ENCODE data around the gene LIMCH1.

The LIMCH1 gene

DNA sequence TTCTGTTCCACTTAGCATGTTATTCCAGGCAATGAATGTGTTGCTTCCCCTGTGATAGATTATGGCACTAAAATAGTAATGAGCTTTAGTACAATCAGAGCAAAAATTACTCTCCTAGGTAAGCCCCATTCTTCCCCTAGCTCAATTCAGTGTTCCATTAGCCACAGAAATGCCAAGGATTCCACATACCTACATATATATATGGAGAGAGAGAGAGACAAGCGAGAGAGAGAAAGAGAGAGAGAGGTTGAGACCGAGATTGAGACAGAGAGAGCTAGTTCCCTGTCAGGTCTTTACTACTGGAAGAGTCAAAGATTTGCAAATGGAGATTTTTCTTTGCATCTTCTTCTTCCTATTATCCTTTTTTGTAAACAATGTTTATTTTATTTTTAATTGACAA, 8.7 kb downstream of the LIMCH1 start:
- Histone ChIP-seq H3K9ac (ENCODE audit: low read length) (no peak overlapping the region), H3K27ac (ENCODE audit: low read depth, low read length) (no peak overlapping the region), H3K36me3 (ENCODE audit: control insufficient read depth, insufficient read depth, low read length) (no peaks in the 10 kb centered on the region), H3K9me3 (ENCODE audit: control insufficient read depth, insufficient read depth, low read depth, low read length) (no peaks in the 10 kb centered on the region), H3K4me1 (ENCODE audit: control insufficient read depth, insufficient read depth, low read length) (peaks cover 11% of the 10 kb centered on the region), H3K4me3 (ENCODE audit: low read depth, low read length) (no peak overlapping the region), H3K27me3 (ENCODE audit: control insufficient read depth, insufficient read depth, low read length) (no peaks in the 10 kb centered on the region)

DNA sequence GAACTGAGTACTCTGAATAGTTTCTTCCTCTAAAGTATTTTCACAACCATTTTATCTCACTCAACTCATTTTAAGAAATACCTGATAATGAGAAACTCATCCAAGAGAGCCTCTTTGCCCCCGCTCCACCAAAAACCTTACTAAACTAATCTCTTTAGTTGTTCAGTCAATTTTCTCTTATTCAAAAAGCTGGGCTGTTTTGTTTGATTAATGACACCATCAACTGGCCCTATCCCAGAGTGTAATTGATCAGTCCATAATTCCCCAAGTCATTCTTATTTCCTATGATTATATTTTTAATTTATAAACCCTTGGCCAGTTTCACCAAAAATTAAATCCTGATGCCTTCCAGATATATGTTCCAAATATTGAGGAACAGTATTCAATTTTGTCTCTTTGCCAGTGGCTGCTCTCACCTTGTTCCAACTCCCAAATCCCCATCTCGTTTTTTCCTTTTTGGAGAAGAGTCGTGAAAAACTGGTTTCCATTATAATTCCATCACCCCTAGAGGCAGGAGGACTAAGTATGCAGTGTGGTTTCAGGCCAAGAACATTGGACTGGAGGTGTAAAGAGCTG, 10.4 kb downstream of the LIMCH1 start:
- no peaks in the 10 kb centered on the region for H3K27me3 ChIP-seq (ENCODE audit: control insufficient read depth, insufficient read depth, low read length)
- H3K27ac ChIP-seq (ENCODE audit: low read depth, low read length): no peak overlapping the region
- H3K9me3 ChIP-seq (ENCODE audit: control insufficient read depth, insufficient read depth, low read depth, low read length): no peaks in the 10 kb centered on the region
- no peak overlapping the region for H3K4me3 ChIP-seq (ENCODE audit: low read depth, low read length)
- H3K4me1 ChIP-seq (ENCODE audit: control insufficient read depth, insufficient read depth, low read length): no peaks in the 10 kb centered on the region
- no peak overlapping the region for H3K9ac ChIP-seq (ENCODE audit: low read length)
- no peaks in the 10 kb centered on the region for H3K36me3 ChIP-seq (ENCODE audit: control insufficient read depth, insufficient read depth, low read length)

DNA sequence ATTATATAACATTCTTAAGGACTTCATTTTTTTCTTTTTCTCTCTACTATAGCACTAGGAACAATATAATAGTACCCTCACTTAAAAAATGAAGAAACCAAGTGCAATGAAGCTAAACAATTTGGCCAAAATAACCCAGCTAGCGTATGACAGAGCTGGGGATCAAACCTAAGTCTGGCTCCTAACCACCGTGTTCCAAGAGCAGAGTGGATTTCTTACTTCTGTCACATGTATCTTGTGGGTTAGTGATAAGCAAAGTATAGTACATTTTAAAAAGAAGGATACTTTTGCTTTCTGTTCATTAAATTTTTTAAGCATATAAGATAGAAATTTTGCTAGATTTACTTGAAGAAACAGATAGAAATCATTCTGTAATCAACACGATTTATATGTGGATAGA, 11.5 kb downstream of the LIMCH1 start:
- Histone ChIP-seq H3K4me3 (ENCODE audit: low read depth, low read length) (no peak overlapping the region), H3K27ac (ENCODE audit: low read depth, low read length) (no peak overlapping the region), H3K27me3 (ENCODE audit: control insufficient read depth, insufficient read depth, low read length) (no peaks in the 10 kb centered on the region), H3K4me1 (ENCODE audit: control insufficient read depth, insufficient read depth, low read length) (no peaks in the 10 kb centered on the region), H3K36me3 (ENCODE audit: control insufficient read depth, insufficient read depth, low read length) (no peaks in the 10 kb centered on the region), H3K9ac (ENCODE audit: low read length) (no peak overlapping the region), H3K9me3 (ENCODE audit: control insufficient read depth, insufficient read depth, low read depth, low read length) (no peaks in the 10 kb centered on the region)

DNA sequence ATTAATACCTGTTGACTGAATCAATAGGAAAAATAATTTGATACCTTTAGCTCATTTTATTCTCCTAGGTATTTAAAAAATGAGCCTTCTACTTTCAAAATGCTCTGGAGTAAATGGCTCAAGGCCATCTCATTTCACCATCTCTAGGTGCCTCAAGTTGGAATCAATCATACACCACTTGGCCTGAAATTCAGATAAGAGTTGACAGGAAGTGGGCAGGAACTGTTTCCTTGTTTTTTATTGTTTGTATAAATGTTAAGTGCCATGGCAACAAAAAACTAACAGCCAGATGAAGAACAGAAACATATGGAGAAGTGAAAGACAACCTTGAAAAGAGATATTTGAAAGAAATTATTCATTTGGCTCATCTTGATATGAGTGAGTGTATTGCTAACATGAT, 12.4 kb downstream of the LIMCH1 start:
- Histone ChIP-seq H3K4me3 (ENCODE audit: low read depth, low read length) (no peak overlapping the region), H3K36me3 (ENCODE audit: control insufficient read depth, insufficient read depth, low read length) (no peaks in the 10 kb centered on the region), H3K9me3 (ENCODE audit: control insufficient read depth, insufficient read depth, low read depth, low read length) (no peaks in the 10 kb centered on the region), H3K27ac (ENCODE audit: low read depth, low read length) (no peak overlapping the region), H3K4me1 (ENCODE audit: control insufficient read depth, insufficient read depth, low read length) (no peaks in the 10 kb centered on the region), H3K9ac (ENCODE audit: low read length) (no peak overlapping the region), H3K27me3 (ENCODE audit: control insufficient read depth, insufficient read depth, low read length) (no peaks in the 10 kb centered on the region)

DNA sequence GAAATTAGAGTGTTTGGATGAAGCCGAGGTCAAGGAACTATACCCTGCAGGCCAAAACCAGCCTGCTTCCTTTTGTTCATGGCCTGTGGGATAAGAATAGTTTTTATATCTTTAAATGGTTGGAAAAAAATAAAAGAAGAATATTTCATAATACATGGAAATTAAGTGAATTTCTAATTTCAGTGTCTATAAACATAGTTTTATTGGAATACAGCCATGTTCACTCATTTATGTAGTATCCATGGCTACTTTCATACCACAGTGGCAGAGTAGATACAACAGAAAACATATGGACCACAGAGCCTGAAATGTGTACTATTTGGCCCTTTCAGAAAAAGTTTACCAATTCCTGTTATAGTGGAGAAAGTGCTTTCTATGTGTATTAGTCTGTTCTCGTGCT, 13.6 kb downstream of the LIMCH1 start:
- H3K27ac ChIP-seq (ENCODE audit: low read depth, low read length): no peak overlapping the region
- H3K9me3 ChIP-seq (ENCODE audit: control insufficient read depth, insufficient read depth, low read depth, low read length): no peaks in the 10 kb centered on the region
- H3K4me3 ChIP-seq (ENCODE audit: low read depth, low read length): no peak overlapping the region
- H3K27me3 ChIP-seq (ENCODE audit: control insufficient read depth, insufficient read depth, low read length): no peaks in the 10 kb centered on the region
- no peaks in the 10 kb centered on the region for H3K4me1 ChIP-seq (ENCODE audit: control insufficient read depth, insufficient read depth, low read length)
- no peaks in the 10 kb centered on the region for H3K36me3 ChIP-seq (ENCODE audit: control insufficient read depth, insufficient read depth, low read length)
- no peak overlapping the region for H3K9ac ChIP-seq (ENCODE audit: low read length)

DNA sequence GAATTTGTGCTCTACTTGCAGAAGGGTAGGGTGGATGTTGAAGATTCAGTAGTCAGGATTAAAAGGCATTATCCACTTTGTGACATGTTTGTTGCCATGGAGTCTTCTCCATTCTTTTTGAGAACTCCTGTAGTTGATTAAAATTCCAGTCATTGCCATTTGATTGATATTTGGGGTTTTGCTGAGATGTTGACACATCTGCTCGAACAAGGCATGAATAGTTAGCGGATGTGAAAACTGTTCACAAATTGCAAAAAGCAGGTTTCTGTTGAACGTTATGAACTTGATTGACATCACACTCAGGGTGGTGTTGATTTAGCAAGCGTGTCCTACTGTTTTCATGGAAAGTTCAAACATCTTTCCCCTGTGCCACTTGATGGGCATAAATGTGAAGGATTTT, 16.9 kb downstream of the LIMCH1 start:
- Histone ChIP-seq H3K27me3 (ENCODE audit: control insufficient read depth, insufficient read depth, low read length) (no peaks in the 10 kb centered on the region), H3K4me3 (ENCODE audit: low read depth, low read length) (no peak overlapping the region), H3K36me3 (ENCODE audit: control insufficient read depth, insufficient read depth, low read length) (no peaks in the 10 kb centered on the region), H3K9me3 (ENCODE audit: control insufficient read depth, insufficient read depth, low read depth, low read length) (no peaks in the 10 kb centered on the region), H3K4me1 (ENCODE audit: control insufficient read depth, insufficient read depth, low read length) (peaks cover 4% of the 10 kb centered on the region; the same call in 1 of the 2 replicates), H3K9ac (ENCODE audit: low read length) (no peak overlapping the region), H3K27ac (ENCODE audit: low read depth, low read length) (no peak overlapping the region)

DNA sequence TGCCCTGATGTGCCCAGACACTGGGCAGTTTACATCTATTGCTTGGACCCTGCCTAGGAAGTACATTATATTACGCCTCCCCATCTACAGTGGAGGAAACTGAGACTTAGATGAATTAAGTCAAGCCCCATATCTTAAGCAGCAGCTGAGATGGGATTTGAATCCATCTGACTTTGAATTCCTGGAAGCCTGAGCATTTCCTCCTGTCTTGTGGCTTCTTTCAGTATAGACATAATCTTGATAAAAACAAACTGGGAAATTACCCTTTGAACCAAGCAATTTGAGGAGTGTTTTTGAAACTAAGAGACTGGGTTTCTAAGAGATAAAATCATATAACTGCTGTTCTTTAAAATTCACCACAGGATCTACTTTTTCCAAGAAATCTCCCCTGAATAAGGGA, 18.6 kb downstream of the LIMCH1 start:
- no peaks in the 10 kb centered on the region for H3K9me3 ChIP-seq (ENCODE audit: control insufficient read depth, insufficient read depth, low read depth, low read length)
- no peak overlapping the region for H3K27ac ChIP-seq (ENCODE audit: low read depth, low read length)

DNA sequence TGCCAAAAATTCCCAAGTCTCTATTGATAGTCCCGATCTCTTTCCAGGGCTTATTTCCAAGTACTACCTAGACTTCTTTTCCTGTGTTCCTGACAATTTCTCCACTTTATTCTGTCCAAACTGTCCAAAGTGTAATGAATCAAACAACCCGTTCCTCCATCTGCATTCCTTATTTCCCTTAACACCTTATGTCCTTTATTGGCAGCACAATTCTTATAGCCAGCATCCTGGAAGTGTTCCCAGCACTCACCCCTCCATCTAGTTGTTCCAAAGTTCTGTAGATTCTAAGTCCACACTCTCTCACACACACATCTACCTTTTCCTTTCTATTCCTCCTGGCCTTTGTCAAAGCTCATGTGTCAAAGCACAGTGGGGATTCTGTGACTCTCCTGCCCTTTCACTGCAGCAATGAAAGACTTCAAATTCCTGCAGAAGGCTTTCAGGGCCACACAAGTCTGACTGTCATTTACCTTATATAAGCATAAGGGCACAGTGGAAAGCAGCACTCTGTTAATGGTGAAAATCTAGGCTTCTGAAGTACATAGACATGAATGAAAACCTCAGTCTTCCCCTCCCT, 22.1 kb downstream of the LIMCH1 start:
- H3K9ac ChIP-seq (ENCODE audit: low read length): no peak overlapping the region
- H3K36me3 ChIP-seq (ENCODE audit: control insufficient read depth, insufficient read depth, low read length): no peaks in the 10 kb centered on the region
- no peaks in the 10 kb centered on the region for H3K27me3 ChIP-seq (ENCODE audit: control insufficient read depth, insufficient read depth, low read length)
- H3K4me1 ChIP-seq (ENCODE audit: control insufficient read depth, insufficient read depth, low read length): peaks cover 13% of the 10 kb centered on the region; the same call in 1 of the 2 replicates
- no peaks in the 10 kb centered on the region for H3K9me3 ChIP-seq (ENCODE audit: control insufficient read depth, insufficient read depth, low read depth, low read length)
- no peak overlapping the region for H3K27ac ChIP-seq (ENCODE audit: low read depth, low read length)
- no peak overlapping the region for H3K4me3 ChIP-seq (ENCODE audit: low read depth, low read length)

More for the DNA sequence above, 18.6 kb downstream of the LIMCH1 start:
- Histone ChIP-seq H3K9ac (ENCODE audit: low read length) (no peak overlapping the region), H3K4me3 (ENCODE audit: low read depth, low read length) (no peak overlapping the region), H3K36me3 (ENCODE audit: control insufficient read depth, insufficient read depth, low read length) (no peaks in the 10 kb centered on the region), H3K27me3 (ENCODE audit: control insufficient read depth, insufficient read depth, low read length) (no peaks in the 10 kb centered on the region), H3K4me1 (ENCODE audit: control insufficient read depth, insufficient read depth, low read length) (peaks cover 13% of the 10 kb centered on the region; the same call in 1 of the 2 replicates)

DNA sequence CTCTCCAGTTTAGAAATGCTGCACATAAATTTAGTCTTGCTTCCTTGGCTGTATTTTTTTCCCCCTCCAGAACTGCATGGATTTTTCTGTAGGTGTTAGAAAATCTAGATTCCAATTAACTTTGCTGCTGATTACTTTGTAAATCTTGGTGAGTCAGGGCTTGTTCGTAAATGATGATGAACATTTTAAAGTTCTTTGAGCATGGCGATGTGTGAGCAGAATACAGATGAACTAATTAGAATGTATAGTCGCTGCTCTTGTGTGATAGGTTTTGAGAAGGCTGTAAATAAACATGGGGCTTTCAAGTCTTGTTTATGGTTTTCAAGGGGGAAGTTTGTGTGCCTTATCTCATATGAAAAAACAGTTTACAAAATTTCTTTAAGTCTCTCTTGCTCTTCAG, 23.3 kb downstream of the LIMCH1 start:
- no peaks in the 10 kb centered on the region for H3K36me3 ChIP-seq (ENCODE audit: control insufficient read depth, insufficient read depth, low read length)
- H3K9ac ChIP-seq (ENCODE audit: low read length): no peak overlapping the region
- no peak overlapping the region for H3K27ac ChIP-seq (ENCODE audit: low read depth, low read length)
- H3K9me3 ChIP-seq (ENCODE audit: control insufficient read depth, insufficient read depth, low read depth, low read length): no peaks in the 10 kb centered on the region
- H3K4me1 ChIP-seq (ENCODE audit: control insufficient read depth, insufficient read depth, low read length): peaks cover 13% of the 10 kb centered on the region; the same call in 1 of the 2 replicates
- no peaks in the 10 kb centered on the region for H3K27me3 ChIP-seq (ENCODE audit: control insufficient read depth, insufficient read depth, low read length)
- H3K4me3 ChIP-seq (ENCODE audit: low read depth, low read length): no peak overlapping the region

DNA sequence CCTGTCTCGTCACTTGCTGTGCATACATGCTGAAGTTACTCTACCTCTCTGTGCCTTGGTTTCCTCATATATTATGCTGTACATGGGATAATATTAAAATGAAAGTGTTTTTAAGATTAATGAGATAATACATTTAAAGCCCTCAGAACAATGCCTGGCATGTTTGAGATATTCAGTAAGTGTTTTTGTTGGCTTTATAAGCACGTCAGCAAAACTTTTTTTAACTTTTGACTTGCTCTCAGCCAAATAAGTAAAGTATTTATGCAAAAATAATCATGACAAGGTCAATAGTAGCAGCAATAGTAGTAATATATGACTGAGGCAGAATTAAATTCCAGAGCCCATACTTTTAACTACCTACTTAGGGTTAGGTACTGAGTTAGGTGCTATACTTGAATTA, 29.2 kb downstream of the LIMCH1 start:
- Histone ChIP-seq H3K4me1 (ENCODE audit: control insufficient read depth, insufficient read depth, low read length) (peaks cover 3% of the 10 kb centered on the region; the same call in 1 of the 2 replicates), H3K36me3 (ENCODE audit: control insufficient read depth, insufficient read depth, low read length) (no peaks in the 10 kb centered on the region), H3K27me3 (ENCODE audit: control insufficient read depth, insufficient read depth, low read length) (no peaks in the 10 kb centered on the region)

DNA sequence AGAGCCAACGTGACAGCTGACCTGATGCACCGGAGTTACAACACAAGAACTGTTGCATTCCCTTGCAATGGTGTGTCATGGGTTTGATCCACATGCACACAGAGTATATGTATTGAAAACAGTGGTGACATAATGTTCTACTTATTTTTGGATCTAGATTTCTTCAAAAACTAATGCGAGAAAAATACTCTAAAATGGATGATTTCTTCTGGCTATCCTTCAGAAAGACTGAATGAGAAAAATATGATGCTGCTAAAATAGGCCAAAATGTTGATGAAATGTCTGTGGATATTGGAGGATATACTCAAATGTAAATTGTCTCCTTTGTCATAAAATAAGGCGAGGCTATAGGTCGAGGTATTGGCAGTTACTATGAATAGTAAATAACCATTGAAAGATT, 30.4 kb downstream of the LIMCH1 start:
- Histone ChIP-seq H3K27me3 (ENCODE audit: control insufficient read depth, insufficient read depth, low read length) (no peaks in the 10 kb centered on the region), H3K4me1 (ENCODE audit: control insufficient read depth, insufficient read depth, low read length) (peaks cover 3% of the 10 kb centered on the region; the same call in 1 of the 2 replicates), H3K9ac (ENCODE audit: low read length) (no peak overlapping the region), H3K27ac (ENCODE audit: low read depth, low read length) (no peak overlapping the region), H3K9me3 (ENCODE audit: control insufficient read depth, insufficient read depth, low read depth, low read length) (no peaks in the 10 kb centered on the region), H3K36me3 (ENCODE audit: control insufficient read depth, insufficient read depth, low read length) (no peaks in the 10 kb centered on the region), H3K4me3 (ENCODE audit: low read depth, low read length) (no peak overlapping the region)

More for the DNA sequence above, 29.2 kb downstream of the LIMCH1 start:
- no peak overlapping the region for H3K9ac ChIP-seq (ENCODE audit: low read length)
- no peak overlapping the region for H3K27ac ChIP-seq (ENCODE audit: low read depth, low read length)
- no peak overlapping the region for H3K4me3 ChIP-seq (ENCODE audit: low read depth, low read length)
- H3K9me3 ChIP-seq (ENCODE audit: control insufficient read depth, insufficient read depth, low read depth, low read length): no peaks in the 10 kb centered on the region

Data from HUES6 (cell line).